Upper lobe of left lung (tissue), 4 donors: Measurements from ENCODE around the gene KITLG.
A peak's percentile ranks its signal among the peaks of the same experiment; 100 is the strongest.

ENCODE experiments used
- CTCF ChIP-seq, 6 experiments: fragments of 450-650 bp in 4 of 6; fragments of 200-600 bp in 2 of 6; sonication (generic) in 2 of 6; IDR thresholded peaks; one replicate each; pipeline ENCODE4 v1.5.1; 2016 to 2019; ENCODE audit warnings: antibody characterized with exemption in 6 of 6
- EP300 ChIP-seq, 4 donors: sonication (generic); formaldehyde crosslinking; IDR thresholded peaks; one replicate each; pipeline ENCODE4 v1.5.1; 2017; ENCODE audit warnings: antibody characterized with exemption in 4 of 4, control low read depth in 2 of 4
- POLR2AphosphoS5 ChIP-seq, 2 donors: sonication (generic); formaldehyde crosslinking; IDR thresholded peaks; one replicate each; pipeline ENCODE4 v1.5.1; 2017; ENCODE audit warnings: antibody characterized with exemption in 2 of 2

GRCh38 chr12:88579161-88579517, 1.1 kb downstream of the KITLG start:
- peak; percentile 24 to 60 (median 46) for TF ChIP-seq CTCF (IDR thresholded peaks at IDR 0.05)
- TF ChIP-seq POLR2AphosphoS5 (IDR thresholded peaks at IDR 0.05) = no peak
- no peak for TF ChIP-seq EP300 (IDR thresholded peaks at IDR 0.05)
